IMR-90 (cell line): Measurements from ENCODE around the gene UTP18.

ENCODE experiments used
- CEBPB ChIP-seq: IDR thresholded peaks from 2 replicates; pipeline ENCODE4 v1.6.1; 2012; ENCODE audit warnings: low read depth, low read length, improper control_type of control experiment
- CHD1 ChIP-seq: IDR thresholded peaks from 2 replicates; pipeline ENCODE4 v1.6.1; 2012; ENCODE audit warnings: low read depth, low read length, improper control_type of control experiment
- FOS ChIP-seq: fragments of 150-350 bp; IDR thresholded peaks from 2 replicates; pipeline ENCODE4 v1.6.1; 2016; ENCODE audit warnings: low read depth, low read length
- POLR2A ChIP-seq: IDR thresholded peaks from 2 replicates; pipeline ENCODE4 v1.6.1; 2012; ENCODE audit warnings: mild to moderate bottlenecking, low read depth, low read length
- RAD21 ChIP-seq: IDR thresholded peaks from 2 replicates; pipeline ENCODE4 v1.6.1; 2012; ENCODE audit warnings: low read length, improper control_type of control experiment
- RCOR1 ChIP-seq: IDR thresholded peaks from 2 replicates; pipeline ENCODE4 v1.6.1; 2012; ENCODE audit warnings: mild to moderate bottlenecking, low read length, improper control_type of control experiment; ENCODE audit not compliant: insufficient replicate concordance
- RFX5 ChIP-seq: IDR thresholded peaks from 2 replicates; pipeline ENCODE4 v1.8.0; 2012; ENCODE audit warnings: low read depth, mild to moderate bottlenecking, low read length, moderate library complexity
- TF ChIP-seq, protein P1 (sequence below): conservative IDR thresholded peaks from 2 replicates; pipeline ENCODE4 v1.5.1; 2012; ENCODE audit warnings: mild to moderate bottlenecking, low read depth, low read length, improper control_type of control experiment
- TF ChIP-seq, protein P2 (sequence below): fragments of 150-350 bp; IDR thresholded peaks from 2 replicates; pipeline ENCODE4 v1.6.1; 2017; ENCODE audit warnings: mild to moderate bottlenecking, antibody characterized with exemption, low read length, low read depth

DNA sequence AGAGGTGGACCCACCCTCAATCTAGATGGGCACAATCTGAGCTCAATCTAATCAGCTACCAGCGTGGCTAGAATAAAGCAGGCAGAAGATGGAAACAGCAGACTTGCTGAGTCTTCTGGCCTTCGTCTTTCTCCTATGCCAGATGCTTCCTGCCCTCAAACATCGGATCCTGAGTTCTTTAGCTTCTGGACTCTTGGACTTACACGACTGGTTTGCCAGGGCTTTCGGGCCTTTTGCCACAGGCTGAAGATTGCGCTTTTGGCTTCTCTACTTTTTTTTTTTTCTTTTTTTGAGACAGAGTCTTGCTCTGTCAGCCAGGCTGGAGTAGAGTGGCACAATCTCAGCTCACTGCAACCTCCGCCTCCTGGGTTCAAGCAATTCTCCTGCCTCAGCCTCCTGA is 65.1 kb downstream of the UTP18 start:
- TF ChIP-seq, protein P1, sequence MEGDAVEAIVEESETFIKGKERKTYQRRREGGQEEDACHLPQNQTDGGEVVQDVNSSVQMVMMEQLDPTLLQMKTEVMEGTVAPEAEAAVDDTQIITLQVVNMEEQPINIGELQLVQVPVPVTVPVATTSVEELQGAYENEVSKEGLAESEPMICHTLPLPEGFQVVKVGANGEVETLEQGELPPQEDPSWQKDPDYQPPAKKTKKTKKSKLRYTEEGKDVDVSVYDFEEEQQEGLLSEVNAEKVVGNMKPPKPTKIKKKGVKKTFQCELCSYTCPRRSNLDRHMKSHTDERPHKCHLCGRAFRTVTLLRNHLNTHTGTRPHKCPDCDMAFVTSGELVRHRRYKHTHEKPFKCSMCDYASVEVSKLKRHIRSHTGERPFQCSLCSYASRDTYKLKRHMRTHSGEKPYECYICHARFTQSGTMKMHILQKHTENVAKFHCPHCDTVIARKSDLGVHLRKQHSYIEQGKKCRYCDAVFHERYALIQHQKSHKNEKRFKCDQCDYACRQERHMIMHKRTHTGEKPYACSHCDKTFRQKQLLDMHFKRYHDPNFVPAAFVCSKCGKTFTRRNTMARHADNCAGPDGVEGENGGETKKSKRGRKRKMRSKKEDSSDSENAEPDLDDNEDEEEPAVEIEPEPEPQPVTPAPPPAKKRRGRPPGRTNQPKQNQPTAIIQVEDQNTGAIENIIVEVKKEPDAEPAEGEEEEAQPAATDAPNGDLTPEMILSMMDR: no peak
- TF ChIP-seq RCOR1: no peak
- TF ChIP-seq FOS: no peak
- no peak for TF ChIP-seq POLR2A
- no peak for TF ChIP-seq RFX5
- TF ChIP-seq RAD21: no peak
- no peak for TF ChIP-seq CEBPB
- TF ChIP-seq CHD1: no peak
- TF ChIP-seq, protein P2, sequence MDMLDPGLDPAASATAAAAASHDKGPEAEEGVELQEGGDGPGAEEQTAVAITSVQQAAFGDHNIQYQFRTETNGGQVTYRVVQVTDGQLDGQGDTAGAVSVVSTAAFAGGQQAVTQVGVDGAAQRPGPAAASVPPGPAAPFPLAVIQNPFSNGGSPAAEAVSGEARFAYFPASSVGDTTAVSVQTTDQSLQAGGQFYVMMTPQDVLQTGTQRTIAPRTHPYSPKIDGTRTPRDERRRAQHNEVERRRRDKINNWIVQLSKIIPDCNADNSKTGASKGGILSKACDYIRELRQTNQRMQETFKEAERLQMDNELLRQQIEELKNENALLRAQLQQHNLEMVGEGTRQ: no peak
